Endodermal cell (in vitro differentiated cells): ENCODE measurements around the gene NTSR1. TPM values are rescaled to one million over a fixed set of nuclear protein-coding genes. Genes with fewer than 3 reads are reported as not detected.

ENCODE experiments used
- DNase-seq: peaks from one replicate; pipeline ENCODE4 v3.0.0-alpha.2; 2017
- H3K27ac ChIP-seq: 2 replicates; pipeline ENCODE4 v1.5.1; 2013; ENCODE audit warnings: mild to moderate bottlenecking, low read depth, low read length, moderate library complexity
- H3K27me3 ChIP-seq: 2 replicates; pipeline ENCODE4 v1.6.1; 2013; ENCODE audit warnings: mild to moderate bottlenecking, low read length, moderate library complexity; ENCODE audit not compliant: insufficient read depth, control insufficient read depth, poor library complexity, severe bottlenecking
- H3K36me3 ChIP-seq: 2 replicates; pipeline ENCODE4 v1.7.0; 2013; ENCODE audit warnings: mild to moderate bottlenecking, low read length, moderate library complexity; ENCODE audit not compliant: control insufficient read depth, insufficient read depth
- H3K4me1 ChIP-seq: one replicate; pipeline ENCODE4 v1.7.0; 2013; ENCODE audit warnings: low read length; ENCODE audit not compliant: control insufficient read depth, insufficient read depth
- H3K4me3 ChIP-seq: 2 replicates; pipeline ENCODE4 v1.5.1; 2013; ENCODE audit warnings: mild to moderate bottlenecking, low read length, moderate library complexity
- H3K9ac ChIP-seq: 2 replicates; pipeline ENCODE4 v1.6.1; 2013; ENCODE audit warnings: mild to moderate bottlenecking, low read length, moderate library complexity; ENCODE audit not compliant: poor library complexity, severe bottlenecking; ENCODE audit errors: extremely low read depth
- H3K9me3 ChIP-seq: 2 replicates; pipeline ENCODE4 v1.6.1; 2013; ENCODE audit warnings: mild to moderate bottlenecking, low read length, moderate library complexity; ENCODE audit not compliant: control insufficient read depth
- H3K27ac Mint-ChIP-seq: 2 replicates; pipeline ENCODE4 v1.8.0; 2020; ENCODE audit warnings: mixed read lengths
- H3K27me3 Mint-ChIP-seq: 2 replicates; pipeline ENCODE4 v1.8.0; 2021; ENCODE audit warnings: mild to moderate bottlenecking, mixed read lengths; ENCODE audit not compliant: insufficient read depth
- H3K36me3 Mint-ChIP-seq: 2 replicates; pipeline ENCODE4 v1.8.0; 2020; ENCODE audit warnings: low read depth, mixed read lengths
- H3K4me1 Mint-ChIP-seq: 2 replicates; pipeline ENCODE4 v1.8.0; 2020; ENCODE audit warnings: mixed read lengths
- H3K4me3 Mint-ChIP-seq: 2 replicates; pipeline ENCODE4 v1.8.0; 2020; ENCODE audit warnings: mild to moderate bottlenecking, moderate library complexity, mixed read lengths
- H3K9me3 Mint-ChIP-seq: 2 replicates; pipeline ENCODE4 v1.8.0; 2020; ENCODE audit warnings: mild to moderate bottlenecking, mixed read lengths
- CTCF ChIP-seq: fragments of 200-600 bp; sonication (generic); conservative IDR thresholded peaks from 2 replicates; pipeline ENCODE4 v1.5.0; 2021; ENCODE audit warnings: antibody characterized with exemption, mild to moderate bottlenecking
- WGBS, 2 experiments: methylation state at CpG; one replicate each; pipeline versions ENCODE4 v1.1.5 to v1.1.7; 2013; ENCODE audit warnings: missing lambda C conversion rate in 2 of 2, mixed read lengths in 1 of 2; ENCODE audit not compliant: insufficient coverage in 1 of 2, insufficient read length in 1 of 2; 5-methylcytosine and 5-hydroxymethylcytosine counted together
- total RNA-seq, 2 donors: library from RNA; stranded (reverse); fragmentation: NEBNext Ultra II Directional in 1 of 2; extraction: Animal tissue kit (Norgen Biotek cat#: 25700) in 1 of 2; gene quantifications; 2 replicates in 1 of 2; 3 replicates in 1 of 2; pipeline ENCODE4 v1.2.1, GENCODE V29; 2021

Gene NTSR1
- total RNA-seq, 2 donors from 2014 or later = 0.11 to 0.62 TPM

GRCh38 chr20:62761759-62762131 lies 53.1 kb downstream of the NTSR1 start:
- no peak for TF ChIP-seq CTCF
- Mint-ChIP-seq H3K9me3 (no peaks in the 10 kb centered on the region), H3K27me3 (peaks cover 11% of the 10 kb centered on the region), H3K27ac (no peak overlapping the region), H3K4me1 (no peaks in the 10 kb centered on the region), H3K36me3 (no peaks in the 10 kb centered on the region), H3K4me3 (no peak overlapping the region)
- Histone ChIP-seq H3K4me1 (no peaks in the 10 kb centered on the region), H3K36me3 (no peaks in the 10 kb centered on the region), H3K27ac (no peak overlapping the region), H3K27me3 (no peaks in the 10 kb centered on the region), H3K4me3 (no peak overlapping the region), H3K9ac (no peak overlapping the region), H3K9me3 (no peaks in the 10 kb centered on the region)
- 93% methylated on average over 6 of the region's 6 CpGs; no CpG with 5 or more reads in 1 of the 2 experiments for WGBS, 2 experiments
- DNase-seq = no peak

GRCh38 chr20:62762376-62762775 lies 53.7 kb downstream of the NTSR1 start:
- Mint-ChIP-seq H3K27ac (no peak overlapping the region), H3K4me1 (no peaks in the 10 kb centered on the region), H3K4me3 (no peak overlapping the region)

GRCh38 chr20:62762801-62763368 lies 54.2 kb downstream of the NTSR1 start:
- H3K27me3 ChIP-seq = no peaks in the 10 kb centered on the region
- no peak for TF ChIP-seq CTCF
- Mint-ChIP-seq H3K4me3 (no peak overlapping the region), H3K36me3 (no peaks in the 10 kb centered on the region), H3K27ac (no peak overlapping the region), H3K27me3 (peaks cover 4% of the 10 kb centered on the region), H3K9me3 (no peaks in the 10 kb centered on the region), H3K4me1 (no peaks in the 10 kb centered on the region)
- H3K4me3 ChIP-seq = no peak overlapping the region
- H3K27ac ChIP-seq = no peak overlapping the region
- H3K9me3 ChIP-seq = no peaks in the 10 kb centered on the region
- no peak for DNase-seq
- H3K36me3 ChIP-seq = no peaks in the 10 kb centered on the region
- WGBS, 2 experiments = 87 to 90% methylated on average over 4 to 16 of the region's 16 CpGs
- H3K4me1 ChIP-seq = no peaks in the 10 kb centered on the region
- H3K9ac ChIP-seq = no peak overlapping the region

More at GRCh38 chr20:62762376-62762775, 53.7 kb downstream of the NTSR1 start:
- no peak overlapping the region for H3K9ac ChIP-seq
- Mint-ChIP-seq H3K27me3 (peaks cover 7% of the 10 kb centered on the region), H3K36me3 (no peaks in the 10 kb centered on the region), H3K9me3 (no peaks in the 10 kb centered on the region)
- no peak for DNase-seq
- WGBS, 2 experiments = 87 to 92% methylated on average over 19 to 22 of the region's 22 CpGs
- no peaks in the 10 kb centered on the region for H3K4me1 ChIP-seq
- H3K9me3 ChIP-seq = no peaks in the 10 kb centered on the region
- H3K4me3 ChIP-seq = no peak overlapping the region
- no peak overlapping the region for H3K27ac ChIP-seq
- no peaks in the 10 kb centered on the region for H3K36me3 ChIP-seq
- H3K27me3 ChIP-seq = no peaks in the 10 kb centered on the region
- TF ChIP-seq CTCF = no peak
